Activated T-cell treated with anti-CD3 and anti-CD28 coated beads, Interleukin-2, amount 50 U/mL, for 72 hours (primary cell): ENCODE results near the gene FBXO8. TPM values are rescaled to one million over a fixed set of nuclear protein-coding genes. Genes with fewer than 3 reads are reported as not detected.
A peak's percentile ranks its signal among the peaks of the same experiment; 100 is the strongest.

Experiments
- ATAC-seq, 2 donors: fragments of 150-1000 bp; cut with Tn5 transposase; replicated peaks in 1 of 2; 2 replicates each; pipeline ENCODE4 v1.10.0; 2021; ENCODE audit warnings: moderate library complexity in 2 of 2, mild to moderate bottlenecking in 1 of 2
- DNase-seq, 2 donors: peaks; one replicate each; pipeline ENCODE4 v3.0.0; 2021 to 2022; ENCODE audit warnings: mixed read lengths in 1 of 2
- H3K27ac Mint-ChIP-seq: one replicate; pipeline ENCODE4 v1.8.0; 2022; ENCODE audit warnings: mild to moderate bottlenecking, moderate library complexity, mixed read lengths
- H3K27me3 Mint-ChIP-seq: one replicate; pipeline ENCODE4 v1.8.0; 2022; ENCODE audit warnings: low read depth, mixed read lengths
- H3K36me3 Mint-ChIP-seq, 2 donors: one replicate each; pipeline ENCODE4 v1.8.0; 2022; ENCODE audit warnings: mixed read lengths in 2 of 2, mild to moderate bottlenecking in 1 of 2; ENCODE audit not compliant: insufficient read depth in 2 of 2
- H3K4me1 Mint-ChIP-seq: one replicate; pipeline ENCODE4 v1.8.0; 2022; ENCODE audit warnings: low read depth, mixed read lengths
- H3K4me3 Mint-ChIP-seq, 2 donors: one replicate each; pipeline ENCODE4 v1.8.0; 2022; ENCODE audit warnings: mild to moderate bottlenecking in 2 of 2, mixed read lengths in 2 of 2, moderate library complexity in 2 of 2
- H3K9me3 Mint-ChIP-seq, 2 donors: one replicate each; pipeline ENCODE4 v1.8.0; 2022; ENCODE audit warnings: mixed read lengths in 2 of 2
- total RNA-seq, 2 donors: library from RNA; stranded (reverse); gene quantifications; one replicate each; pipeline ENCODE4 v1.2.3, GENCODE V29; 2022

Gene FBXO8
- total RNA-seq, 2 donors from 2014 or later: 25.5 to 26.0 TPM

- H3K27ac Mint-ChIP-seq: no peak overlapping the region
- no peaks in the 10 kb centered on the region for H3K36me3 Mint-ChIP-seq
- peaks cover 37% of the 10 kb centered on the region for H3K27me3 Mint-ChIP-seq
- H3K4me3 Mint-ChIP-seq: no peak overlapping the region
- H3K4me1 Mint-ChIP-seq: peaks cover 9% of the 10 kb centered on the region
- H3K9me3 Mint-ChIP-seq: no peaks in the 10 kb centered on the region
- DNase-seq (no peak), ATAC-seq (no peak)
Observed at GRCh38 chr4:174224550-174224949, 58.9 kb downstream of the FBXO8 start.

- Mint-ChIP-seq H3K27ac (no peak overlapping the region), H3K36me3 (no peaks in the 10 kb centered on the region), H3K4me3 (no peak overlapping the region), H3K9me3 (no peaks in the 10 kb centered on the region), H3K4me1 (peaks cover 19% of the 10 kb centered on the region), H3K27me3 (peaks cover 54% of the 10 kb centered on the region)
- ATAC-seq: peak; percentile 41 to 64
- DNase-seq: peak in 1 of 2 donors; percentile 8
Observed at GRCh38 chr4:174222266-174222872, 61.1 kb downstream of the FBXO8 start.

GRCh38 chr4:174218127-174218790, 65.2 kb downstream of the FBXO8 start:
- Mint-ChIP-seq H3K36me3 (no peaks in the 10 kb centered on the region), H3K4me1 (peaks cover 45% of the 10 kb centered on the region), H3K27me3 (peaks cover 79% of the 10 kb centered on the region), H3K4me3 (peak overlapping the region; percentile 57 to 77), H3K9me3 (no peaks in the 10 kb centered on the region), H3K27ac (no peak overlapping the region)
- DNase-seq (no peak), ATAC-seq (no peak)

- peak; percentile 37 to 44 for ATAC-seq
Observed at GRCh38 chr4:174217273-174218126, 66.0 kb downstream of the FBXO8 start.

GRCh38 chr4:174216799-174217272, 66.6 kb downstream of the FBXO8 start:
- H3K27ac Mint-ChIP-seq: no peak overlapping the region
- H3K27me3 Mint-ChIP-seq: peaks cover 89% of the 10 kb centered on the region
- ATAC-seq (peak in 1 of 2 donors; percentile 8), DNase-seq (no peak)
- H3K4me1 Mint-ChIP-seq: peaks cover 45% of the 10 kb centered on the region
- peak overlapping the region; percentile 57 to 77 for H3K4me3 Mint-ChIP-seq
- no peaks in the 10 kb centered on the region for H3K36me3 Mint-ChIP-seq
- no peaks in the 10 kb centered on the region for H3K9me3 Mint-ChIP-seq

More at GRCh38 chr4:174217273-174218126, 66.0 kb downstream of the FBXO8 start:
- Mint-ChIP-seq H3K36me3 (no peaks in the 10 kb centered on the region), H3K27me3 (peaks cover 87% of the 10 kb centered on the region), H3K4me3 (peak overlapping the region; percentile 57 to 77), H3K4me1 (peaks cover 45% of the 10 kb centered on the region), H3K9me3 (no peaks in the 10 kb centered on the region), H3K27ac (no peak overlapping the region)
- peak in 1 of 2 donors; percentile 17 for DNase-seq

- ATAC-seq (no peak), DNase-seq (no peak)
- peaks cover 47% of the 10 kb centered on the region for H3K4me1 Mint-ChIP-seq
- no peaks in the 10 kb centered on the region for H3K9me3 Mint-ChIP-seq
- H3K4me3 Mint-ChIP-seq: peak overlapping the region; percentile 57 to 77
- peak overlapping the region; percentile 6 for H3K27ac Mint-ChIP-seq
- peaks cover 89% of the 10 kb centered on the region for H3K27me3 Mint-ChIP-seq
- no peaks in the 10 kb centered on the region for H3K36me3 Mint-ChIP-seq
Observed at GRCh38 chr4:174215961-174216680, 67.3 kb downstream of the FBXO8 start.

GRCh38 chr4:174215057-174215456, 68.4 kb downstream of the FBXO8 start:
- H3K9me3 Mint-ChIP-seq: no peaks in the 10 kb centered on the region
- no peak overlapping the region for H3K27ac Mint-ChIP-seq
- ATAC-seq (no peak), DNase-seq (no peak)
- peaks cover 47% of the 10 kb centered on the region for H3K4me1 Mint-ChIP-seq
- H3K4me3 Mint-ChIP-seq: peak overlapping the region; percentile 69 to 81
- no peaks in the 10 kb centered on the region for H3K36me3 Mint-ChIP-seq
- peaks cover 95% of the 10 kb centered on the region for H3K27me3 Mint-ChIP-seq

- Mint-ChIP-seq H3K27ac (no peak overlapping the region), H3K4me3 (peak overlapping the region; percentile 69 to 81), H3K36me3 (no peaks in the 10 kb centered on the region), H3K27me3 (peaks cover 95% of the 10 kb centered on the region), H3K9me3 (no peaks in the 10 kb centered on the region), H3K4me1 (peaks cover 47% of the 10 kb centered on the region)
- peak in 1 of 2 donors; percentile 40 for DNase-seq
- ATAC-seq: peak; percentile 73
Observed at GRCh38 chr4:174214101-174214878, 69.2 kb downstream of the FBXO8 start.

GRCh38 chr4:174213731-174214100, 69.8 kb downstream of the FBXO8 start:
- Mint-ChIP-seq H3K4me3 (peak overlapping the region; percentile 69 to 81), H3K36me3 (no peaks in the 10 kb centered on the region), H3K4me1 (peaks cover 47% of the 10 kb centered on the region), H3K27me3 (peaks cover 93% of the 10 kb centered on the region), H3K9me3 (no peaks in the 10 kb centered on the region), H3K27ac (no peak overlapping the region)
- peak in 1 of 2 donors; percentile 9 for ATAC-seq
- no peak for DNase-seq

- peaks cover 34% of the 10 kb centered on the region for H3K4me1 Mint-ChIP-seq
- peak overlapping the region; percentile 65 to 68 for H3K4me3 Mint-ChIP-seq
- H3K9me3 Mint-ChIP-seq: no peaks in the 10 kb centered on the region
- H3K36me3 Mint-ChIP-seq: no peaks in the 10 kb centered on the region
- H3K27me3 Mint-ChIP-seq: peaks cover 83% of the 10 kb centered on the region
- ATAC-seq: no peak
- H3K27ac Mint-ChIP-seq: no peak overlapping the region
- no peak for DNase-seq
Observed at GRCh38 chr4:174212061-174212460, 71.4 kb downstream of the FBXO8 start.

- no peak for ATAC-seq
- Mint-ChIP-seq H3K27ac (no peak overlapping the region), H3K9me3 (no peaks in the 10 kb centered on the region), H3K36me3 (no peaks in the 10 kb centered on the region), H3K27me3 (peaks cover 81% of the 10 kb centered on the region), H3K4me3 (peak overlapping the region; percentile 65 to 68), H3K4me1 (peaks cover 30% of the 10 kb centered on the region)
- DNase-seq: no peak
Observed at GRCh38 chr4:174211622-174212044, 71.8 kb downstream of the FBXO8 start.

GRCh38 chr4:174210952-174211490, 72.4 kb downstream of the FBXO8 start:
- H3K36me3 Mint-ChIP-seq: no peaks in the 10 kb centered on the region
- H3K4me1 Mint-ChIP-seq: peaks cover 27% of the 10 kb centered on the region
- H3K27me3 Mint-ChIP-seq: peaks cover 81% of the 10 kb centered on the region
- no peaks in the 10 kb centered on the region for H3K9me3 Mint-ChIP-seq
- ATAC-seq: no peak
- peak overlapping the region; percentile 65 to 68 for H3K4me3 Mint-ChIP-seq
- no peak overlapping the region for H3K27ac Mint-ChIP-seq
- DNase-seq: no peak
